IgD-negative memory B cell (primary cell): Measurements from ENCODE around the gene OR8G5. TPM values are rescaled to one million over a fixed set of nuclear protein-coding genes. Genes with fewer than 3 reads are reported as not detected.

Experiments
- H3K27ac Mint-ChIP-seq, 3 donors: one replicate each; pipeline ENCODE4 v1.8.0; 2020 to 2022; ENCODE audit warnings: mild to moderate bottlenecking in 3 of 3, mixed read lengths in 3 of 3, moderate library complexity in 1 of 3
- H3K27me3 Mint-ChIP-seq: one replicate; pipeline ENCODE4 v1.8.0; 2021; ENCODE audit warnings: mixed read lengths
- H3K36me3 Mint-ChIP-seq: one replicate; pipeline ENCODE4 v1.8.0; 2020; ENCODE audit warnings: mild to moderate bottlenecking, mixed read lengths
- H3K4me1 Mint-ChIP-seq, 3 donors: one replicate each; pipeline ENCODE4 v1.8.0; 2020 to 2022; ENCODE audit warnings: mixed read lengths in 3 of 3, mild to moderate bottlenecking in 1 of 3
- H3K4me3 Mint-ChIP-seq, 4 donors: one replicate each; pipeline ENCODE4 v1.8.0; 2020 to 2022; ENCODE audit warnings: mild to moderate bottlenecking in 4 of 4, mixed read lengths in 4 of 4, moderate library complexity in 3 of 4
- H3K9me3 Mint-ChIP-seq, 3 donors: one replicate each; pipeline ENCODE4 v1.8.0; 2020 to 2021; ENCODE audit warnings: mixed read lengths in 3 of 3, mild to moderate bottlenecking in 1 of 3
- polyA plus RNA-seq: library from polyadenylated mRNA; unstranded; fragments of 300-500 nt; fragmentation: Illumina TruSeq; gene quantifications from one replicate; pipeline ENCODE4 v1.2.3, GENCODE V29; 2021

The OR8G5 gene
- polyA plus RNA-seq, 1 donor from 2014 or later: not detected

GRCh38 chr11:124311670-124312069 lies 55.5 kb downstream of the OR8G5 start:
- Mint-ChIP-seq H3K27ac (no peak overlapping the region), H3K36me3 (no peaks in the 10 kb centered on the region), H3K4me3 (no peak overlapping the region), H3K27me3 (peaks cover 6% of the 10 kb centered on the region), H3K9me3 (peaks cover 0 to 4% (median 0%) of the 10 kb centered on the region in 3 donors), H3K4me1 (no peaks in the 10 kb centered on the region)

- Mint-ChIP-seq H3K4me1 (no peaks in the 10 kb centered on the region), H3K27me3 (peaks cover 6% of the 10 kb centered on the region), H3K36me3 (no peaks in the 10 kb centered on the region), H3K27ac (no peak overlapping the region), H3K9me3 (peaks cover 0 to 5% (median 0%) of the 10 kb centered on the region in 3 donors), H3K4me3 (no peak overlapping the region)
Observed at GRCh38 chr11:124313131-124313530, 57.0 kb downstream of the OR8G5 start.

- peaks cover 0 to 7% (median 0%) of the 10 kb centered on the region in 3 donors for H3K9me3 Mint-ChIP-seq
- no peak within 1 kb of the TSS for H3K27ac Mint-ChIP-seq
- no peak within 1 kb of the TSS for H3K4me3 Mint-ChIP-seq
- no peaks in the 10 kb centered on the region for H3K36me3 Mint-ChIP-seq
- no peaks in the 10 kb centered on the region for H3K4me1 Mint-ChIP-seq
- peaks cover 6% of the 10 kb centered on the region for H3K27me3 Mint-ChIP-seq
Observed at GRCh38 chr11:124313849-124314248, 57.7 kb downstream of the OR8G5 start, which contains the start of gene OR8D1. Gene OR8D1 (minus strand): TSS chr11:124313949. CDS start chr11:124310766, 3,183 bp downstream.

- peaks cover 6% of the 10 kb centered on the region for H3K27me3 Mint-ChIP-seq
- H3K4me3 Mint-ChIP-seq: no peak overlapping the region
- no peaks in the 10 kb centered on the region for H3K36me3 Mint-ChIP-seq
- no peak overlapping the region for H3K27ac Mint-ChIP-seq
- H3K4me1 Mint-ChIP-seq: no peaks in the 10 kb centered on the region
- H3K9me3 Mint-ChIP-seq: peaks cover 0 to 5% (median 4%) of the 10 kb centered on the region in 3 donors
Observed at GRCh38 chr11:124315052-124315451, 58.9 kb downstream of the OR8G5 start.

Other genes starting within 250 kb of the OR8G5 start
- gene OR10G4, start 243.4 kb upstream of the OR8G5 start, polyA plus RNA-seq: not detected
- gene OR10G9, start 233.4 kb upstream of the OR8G5 start, polyA plus RNA-seq: not detected
- not detected for gene OR10G8, start 229.6 kb upstream of the OR8G5 start, polyA plus RNA-seq
- gene OR10G7, start 215.1 kb upstream of the OR8G5 start, polyA plus RNA-seq: not detected
- 12.8 TPM for gene VWA5A, start 140.9 kb upstream of the OR8G5 start, polyA plus RNA-seq
- not detected for gene OR10D3, start 73.0 kb upstream of the OR8G5 start, polyA plus RNA-seq
- not detected for gene OR8G1, start 15.3 kb upstream of the OR8G5 start, polyA plus RNA-seq
- gene OR8D1, start 57.6 kb downstream of the OR8G5 start, polyA plus RNA-seq: not detected
- gene OR8D2, start 63.8 kb downstream of the OR8G5 start, polyA plus RNA-seq: not detected
- gene OR8B2, start 128.1 kb downstream of the OR8G5 start, polyA plus RNA-seq: not detected
- not detected for gene OR8B3, start 142.6 kb downstream of the OR8G5 start, polyA plus RNA-seq
- not detected for gene OR8B4, start 168.5 kb downstream of the OR8G5 start, polyA plus RNA-seq
- not detected for gene OR8B8, start 189.3 kb downstream of the OR8G5 start, polyA plus RNA-seq